GM21737 (cell line): ENCODE results near the gene ZNF488.

Source experiments
- ATAC-seq: cut with Tn5 transposase; IDR thresholded peaks from one replicate; pipeline ENCODE4 v1.9.1; 2021; ENCODE audit warnings: mild to moderate bottlenecking, moderate library complexity; ENCODE audit not compliant: unreplicated experiment

The ZNF488 gene

DNA sequence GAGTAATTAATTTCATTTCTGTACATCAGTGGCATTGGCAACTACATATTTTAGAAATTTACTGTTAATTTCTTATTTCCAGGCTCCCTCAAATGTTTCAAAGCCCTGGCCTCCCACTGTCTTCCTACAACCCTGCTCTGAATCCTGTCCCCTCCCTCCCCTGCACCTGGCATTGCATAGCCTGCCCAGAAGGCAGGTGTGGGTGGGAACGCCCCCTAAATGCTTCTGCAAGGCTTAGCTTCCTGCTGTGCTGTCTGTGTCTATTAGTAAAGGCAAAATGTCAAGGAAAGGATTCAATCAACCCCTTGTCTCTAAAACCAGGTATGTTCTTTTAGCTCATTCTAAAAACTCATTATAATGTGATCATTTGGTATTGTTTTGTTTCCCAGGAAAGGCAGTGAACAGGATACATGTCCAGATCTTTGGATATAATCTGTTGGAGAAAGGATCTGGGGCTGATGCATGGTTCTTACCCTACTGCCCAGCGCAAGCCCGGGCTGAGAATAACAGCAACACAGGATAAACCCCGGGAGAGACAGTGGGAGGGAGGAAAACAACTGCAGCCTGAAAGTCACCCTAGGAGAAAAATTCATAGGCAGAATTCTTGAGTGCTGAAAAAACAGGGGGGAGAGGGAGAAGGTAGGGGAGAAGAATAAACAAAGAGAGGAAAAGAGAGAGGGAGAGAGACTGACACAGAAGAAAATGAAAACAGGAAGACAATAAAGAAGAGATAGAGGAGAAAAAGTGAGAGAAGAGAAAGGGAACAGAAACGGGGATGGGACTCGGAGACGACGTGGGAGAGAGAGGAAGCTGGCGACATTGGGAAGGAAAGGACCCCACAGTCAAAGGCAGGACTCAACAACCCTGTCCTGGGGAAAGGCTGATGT lies 589 bp downstream of the ZNF488 start:
- no peak for ATAC-seq

DNA sequence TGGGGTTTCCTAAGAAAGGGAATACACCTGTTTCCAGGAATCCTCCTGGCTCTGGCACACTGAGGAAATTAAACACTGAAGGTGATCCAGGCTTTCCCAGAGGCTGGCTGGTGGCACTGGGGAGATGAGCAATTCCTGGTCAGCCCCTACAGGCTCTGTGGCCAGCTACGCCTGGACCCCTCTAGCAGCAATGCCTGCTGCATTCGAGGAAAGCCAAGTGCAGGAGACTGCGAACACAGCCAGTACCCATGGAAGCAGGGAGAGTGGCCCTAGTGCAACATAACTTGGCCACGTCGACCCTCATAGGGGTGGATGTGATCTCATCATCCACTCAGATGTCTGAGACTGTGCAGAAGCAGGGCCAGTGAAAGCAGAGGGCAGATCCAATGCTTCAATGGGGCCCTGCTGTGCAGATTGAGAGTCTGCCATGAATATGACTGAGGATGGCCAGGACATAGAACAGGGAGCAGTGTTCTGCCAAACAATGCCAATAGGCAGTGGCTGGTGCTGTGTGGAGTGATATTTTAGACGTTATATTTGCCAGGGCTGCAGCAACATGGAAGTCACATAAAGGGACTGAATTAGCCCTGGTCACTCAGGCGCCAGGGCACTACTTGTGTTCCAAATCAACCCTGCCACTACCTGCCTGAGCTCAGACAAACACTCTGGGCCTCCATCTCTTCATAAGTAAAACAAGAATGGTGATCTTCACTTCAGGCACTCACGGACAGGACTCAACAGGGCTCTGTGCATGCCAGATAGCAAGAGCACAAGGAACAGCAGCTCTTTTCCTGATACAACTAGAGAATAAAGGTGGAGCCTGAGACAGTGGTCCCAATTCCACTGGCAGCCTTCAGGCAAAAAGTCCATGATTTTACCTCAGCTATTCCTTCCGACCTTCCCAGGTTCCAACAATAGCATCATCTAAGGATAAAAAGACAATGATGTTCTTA lies 2.4 kb downstream of the ZNF488 start:
- no peak for ATAC-seq

DNA sequence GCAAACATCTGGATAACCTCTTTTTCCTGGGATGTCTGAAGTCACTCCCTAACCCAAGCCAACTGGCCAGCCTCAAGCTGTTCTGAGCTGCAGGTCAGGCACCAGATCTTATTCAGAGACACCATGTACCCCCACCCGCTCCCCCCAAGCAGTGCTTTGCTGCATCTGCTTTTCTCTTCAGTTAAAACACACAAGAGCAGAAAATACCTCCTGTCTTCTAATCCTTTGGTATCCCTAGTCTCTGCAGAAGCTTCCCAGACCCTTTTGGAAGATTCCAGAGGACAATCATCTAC lies 3.0 kb downstream of the ZNF488 start:
- ATAC-seq, result no peak

DNA sequence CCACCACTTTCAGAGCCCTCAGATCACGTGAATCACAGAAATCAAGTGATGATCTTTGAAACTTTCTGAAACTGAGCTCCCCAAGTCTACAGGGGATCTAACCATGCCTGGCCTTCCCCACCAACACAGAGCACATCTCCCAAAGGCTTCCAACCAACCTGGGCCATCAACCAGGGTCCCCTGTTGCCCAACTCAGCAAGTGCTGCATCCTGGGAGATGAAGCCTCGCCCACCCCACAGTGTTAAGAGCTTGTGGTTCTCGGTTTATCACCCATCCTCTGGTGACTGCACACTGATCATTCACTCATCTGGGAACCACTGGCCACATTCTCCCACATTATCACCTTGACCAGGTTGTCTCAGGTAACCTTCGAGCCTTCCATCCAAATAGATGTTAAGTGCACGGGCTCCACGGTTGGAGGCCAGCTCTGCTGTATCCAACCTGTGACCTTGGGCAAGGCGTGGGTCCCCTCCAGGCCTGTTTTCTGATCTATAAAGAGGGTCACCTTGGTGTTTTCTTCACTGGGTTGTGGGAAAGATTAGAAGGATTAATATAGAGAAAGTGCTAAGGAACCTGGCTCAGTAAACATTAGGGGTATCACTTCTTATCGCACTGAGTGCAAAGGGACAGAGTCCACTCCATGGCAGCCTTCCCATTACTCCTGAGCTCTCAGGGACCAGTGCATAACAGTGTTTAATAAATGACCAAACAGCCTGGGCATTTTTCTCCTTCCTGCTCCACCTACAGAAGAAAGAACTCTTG lies 3.6 kb downstream of the ZNF488 start:
- no peak for ATAC-seq

DNA sequence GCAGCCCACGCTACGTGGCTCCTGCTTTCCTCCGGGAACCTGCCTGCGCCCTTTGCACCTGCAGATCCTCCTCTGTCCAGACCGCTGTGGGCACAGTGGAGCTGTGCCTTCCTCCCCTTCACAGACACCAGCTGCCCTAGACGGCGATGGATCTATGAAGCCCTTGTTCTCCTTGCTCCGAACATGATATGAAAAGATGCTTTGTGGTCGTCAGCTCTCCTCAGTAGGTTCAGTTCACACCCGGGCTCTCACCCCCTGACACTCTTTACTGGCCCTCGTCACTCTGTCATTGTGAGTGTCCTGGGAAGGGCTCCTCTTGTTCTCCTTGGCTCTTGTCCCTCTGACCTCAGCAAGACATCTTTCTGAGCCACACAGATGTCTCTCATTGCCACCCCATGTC lies 4.2 kb downstream of the ZNF488 start:
- no peak for ATAC-seq

DNA sequence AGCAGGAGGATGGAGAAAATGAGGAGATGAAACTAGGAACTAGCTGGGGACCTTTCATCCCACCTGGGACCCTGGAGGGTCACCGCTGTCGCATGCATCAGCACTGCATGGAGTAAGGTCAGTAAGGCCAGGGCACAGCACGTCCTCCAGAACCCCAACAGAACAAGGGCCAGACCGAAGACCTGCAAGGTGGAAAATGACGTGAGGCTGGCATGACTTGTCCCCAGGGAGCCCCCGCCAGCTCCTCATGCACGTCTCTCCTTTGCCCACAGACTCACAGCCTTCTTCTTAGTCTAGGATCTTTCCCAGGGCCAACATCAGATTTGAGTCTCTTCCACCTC lies 4.7 kb downstream of the ZNF488 start:
- no peak for ATAC-seq

DNA sequence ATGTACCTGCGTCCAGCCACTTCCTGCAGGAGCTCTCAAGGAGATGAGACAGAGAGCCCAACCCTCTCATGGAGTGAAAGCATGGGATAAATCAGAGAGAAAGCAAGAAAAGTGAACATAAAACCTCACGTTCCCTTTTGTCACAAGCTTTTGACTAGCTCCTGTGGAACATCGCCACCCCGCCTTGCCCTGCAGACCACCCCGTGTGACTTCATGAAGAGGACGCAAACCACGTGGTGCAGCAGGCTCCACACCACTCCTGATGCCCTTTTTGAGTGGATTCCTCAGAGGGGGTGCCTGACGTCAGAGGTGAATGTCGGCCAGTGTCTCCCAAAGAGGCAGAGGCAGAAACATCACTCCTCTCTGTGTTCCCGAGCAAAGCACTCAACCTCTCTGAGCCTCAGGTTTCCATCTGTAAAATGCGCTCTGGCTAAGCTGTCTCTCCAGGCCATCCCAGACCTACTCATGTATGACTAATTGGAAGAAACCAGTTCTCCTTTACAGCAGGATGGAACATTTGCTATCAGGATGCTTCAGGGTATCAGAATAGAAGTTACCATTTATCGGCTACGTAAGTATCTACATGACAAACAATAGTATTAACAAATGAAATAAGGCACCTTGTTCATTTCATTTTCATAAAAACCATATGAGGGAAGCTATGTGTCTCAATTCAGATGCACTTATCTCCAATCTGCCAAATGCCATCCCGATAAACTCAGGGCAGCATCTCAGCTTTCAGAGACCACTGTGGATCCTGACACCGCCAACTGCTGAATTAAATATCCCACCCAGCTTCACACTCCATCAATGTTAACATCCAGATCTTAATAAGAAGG lies 5.3 kb downstream of the ZNF488 start:
- ATAC-seq, result no peak

DNA sequence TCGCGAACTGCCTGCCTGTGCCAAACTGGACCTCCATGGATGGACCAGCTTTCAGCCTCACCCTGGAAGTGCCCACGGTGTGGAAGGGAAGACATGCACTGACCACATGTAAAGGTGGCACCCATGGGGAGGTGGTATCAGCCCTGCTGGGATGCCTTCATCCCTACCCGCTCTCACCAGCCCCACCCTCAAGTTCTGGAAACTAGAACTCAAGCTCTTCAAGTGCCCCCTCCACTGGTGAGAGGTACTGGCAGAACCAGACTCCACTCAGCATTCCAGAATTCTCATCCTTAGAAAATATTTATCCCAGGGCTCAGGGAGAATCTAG lies 5.9 kb downstream of the ZNF488 start:
- no peak for ATAC-seq

DNA sequence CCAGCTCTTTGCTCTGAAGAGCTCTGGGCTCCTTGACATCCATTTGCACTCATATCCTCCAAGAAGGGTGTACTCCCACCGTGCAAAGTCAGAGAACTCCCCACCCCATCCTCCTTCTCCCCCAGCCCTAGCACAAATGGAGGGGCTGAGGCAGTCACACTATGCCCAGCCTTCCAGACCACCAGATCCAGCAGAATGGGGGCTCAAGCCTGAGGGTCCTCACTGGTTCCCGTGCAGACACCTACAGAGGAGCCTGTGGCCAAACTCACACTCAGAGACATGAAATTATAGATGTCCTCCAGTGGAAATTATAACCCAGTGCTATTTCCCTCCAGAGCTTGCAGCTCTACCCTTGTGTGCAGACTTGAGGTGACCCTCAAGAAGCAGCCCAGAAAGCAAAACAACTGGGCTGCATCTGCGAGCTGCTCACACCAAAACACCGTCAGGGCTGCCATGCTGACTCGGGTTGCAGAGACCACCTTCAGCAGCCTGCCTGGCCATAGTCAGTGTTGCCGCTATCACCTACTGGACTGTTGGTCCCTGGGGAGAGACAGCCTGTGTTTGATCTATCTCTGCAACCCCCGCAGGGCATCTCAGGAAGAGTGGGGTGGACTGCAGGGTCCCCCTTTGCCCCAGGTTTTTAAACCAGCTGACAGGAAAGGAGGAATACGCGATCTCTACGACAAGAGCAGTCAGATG lies 7.4 kb downstream of the ZNF488 start:
- ATAC-seq, result no peak

DNA sequence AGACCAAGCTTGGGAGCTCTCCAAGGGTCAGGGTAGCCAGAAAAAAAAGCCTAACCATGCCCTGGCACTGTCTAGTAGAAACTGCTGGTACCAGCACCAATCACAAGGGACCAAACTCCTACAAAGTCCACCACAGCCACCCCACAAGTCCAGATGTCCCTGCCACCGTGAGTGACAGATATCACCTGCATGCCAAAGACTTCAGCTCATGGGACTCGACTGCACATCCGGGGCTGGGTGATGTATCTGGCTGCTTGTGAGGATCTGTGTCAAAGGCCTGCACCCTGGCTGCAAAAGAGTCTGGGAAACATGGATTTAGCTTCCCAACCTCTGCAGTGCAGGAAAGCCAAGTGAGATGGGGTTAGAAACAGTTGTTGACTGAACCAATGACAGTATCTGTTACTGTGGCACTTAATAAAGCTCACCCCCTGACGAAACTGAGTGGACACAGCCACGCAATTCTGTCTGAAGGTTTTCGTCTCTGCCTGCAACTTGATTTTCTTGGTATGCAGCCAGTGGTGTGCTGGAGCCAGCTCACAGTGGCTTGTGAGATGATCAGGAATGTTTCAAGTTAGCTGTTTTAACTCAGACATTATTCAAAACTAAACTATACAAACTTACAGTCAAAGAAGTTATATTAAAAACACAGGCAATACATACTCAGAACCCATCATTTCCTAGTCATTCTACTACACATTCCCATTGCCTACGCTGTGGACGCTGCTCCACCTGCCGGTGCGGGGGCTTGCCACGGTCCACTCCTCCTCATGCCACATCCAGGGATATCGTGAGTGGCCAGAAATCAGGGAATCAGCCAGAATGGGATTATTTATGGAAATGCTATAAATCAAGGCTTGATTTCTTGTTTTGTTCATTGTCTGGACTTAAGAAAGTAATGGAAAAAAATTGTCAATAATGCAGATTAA lies 9.2 kb downstream of the ZNF488 start:
- no peak for ATAC-seq

DNA sequence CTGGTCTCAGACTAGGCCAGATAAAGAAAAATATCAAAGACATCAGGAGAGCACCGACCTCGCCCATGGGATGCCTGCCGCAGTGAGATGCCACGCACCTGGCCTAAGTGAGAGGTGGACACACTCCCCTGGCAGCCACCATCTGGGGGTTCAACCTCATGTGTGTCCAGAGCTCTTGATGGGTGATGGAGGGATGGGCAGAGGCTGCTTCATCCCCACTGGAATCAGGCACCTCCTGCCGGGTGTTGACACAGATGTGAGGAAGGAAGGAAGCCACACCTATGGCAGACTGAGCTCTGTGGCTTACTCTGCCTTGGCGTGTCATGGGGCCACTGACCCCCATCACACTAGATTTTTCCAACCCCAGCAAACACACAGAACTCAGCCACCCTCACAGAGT lies 11.4 kb downstream of the ZNF488 start:
- no peak for ATAC-seq

DNA sequence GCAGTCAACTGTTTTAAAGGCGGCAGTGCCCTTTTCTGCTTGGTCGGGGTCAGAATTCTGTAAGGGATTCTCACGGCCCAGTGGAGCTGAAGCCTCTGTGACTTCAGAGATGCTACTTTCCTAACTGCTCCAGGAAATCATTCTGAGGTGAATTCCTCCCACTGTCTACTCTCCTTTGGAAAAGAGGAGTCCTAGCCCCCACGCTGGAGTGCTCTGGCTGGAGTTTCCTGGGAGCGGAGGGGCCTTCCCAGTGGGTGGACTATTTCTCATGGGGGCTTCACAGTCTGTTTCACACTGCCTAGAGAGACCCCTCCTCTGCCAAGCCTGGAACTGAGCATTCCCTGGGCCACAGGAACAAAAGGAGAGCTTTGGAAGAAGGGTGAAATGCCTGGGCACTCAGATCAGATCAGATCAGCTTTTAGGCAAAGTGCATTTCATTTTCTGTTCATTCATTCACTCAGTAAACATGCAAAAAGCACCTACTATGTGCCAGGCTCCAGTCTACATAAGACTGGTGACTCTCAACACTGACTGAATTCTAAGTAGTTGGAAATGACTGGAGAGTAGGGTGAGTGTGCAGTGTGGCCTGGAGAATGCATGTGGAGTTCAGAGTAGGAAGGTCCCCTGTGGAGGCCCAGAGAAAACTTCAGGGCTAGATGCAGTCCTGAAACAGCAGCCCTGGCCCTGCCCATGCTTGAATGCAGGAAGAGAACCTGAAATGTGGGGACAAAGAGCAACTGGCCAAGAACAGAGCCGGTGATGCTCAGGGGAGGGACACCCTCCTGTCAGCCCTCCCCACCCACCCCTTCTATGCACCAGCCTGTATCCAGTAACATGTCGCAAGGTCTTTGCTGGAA lies 12.2 kb downstream of the ZNF488 start:
- no peak for ATAC-seq

DNA sequence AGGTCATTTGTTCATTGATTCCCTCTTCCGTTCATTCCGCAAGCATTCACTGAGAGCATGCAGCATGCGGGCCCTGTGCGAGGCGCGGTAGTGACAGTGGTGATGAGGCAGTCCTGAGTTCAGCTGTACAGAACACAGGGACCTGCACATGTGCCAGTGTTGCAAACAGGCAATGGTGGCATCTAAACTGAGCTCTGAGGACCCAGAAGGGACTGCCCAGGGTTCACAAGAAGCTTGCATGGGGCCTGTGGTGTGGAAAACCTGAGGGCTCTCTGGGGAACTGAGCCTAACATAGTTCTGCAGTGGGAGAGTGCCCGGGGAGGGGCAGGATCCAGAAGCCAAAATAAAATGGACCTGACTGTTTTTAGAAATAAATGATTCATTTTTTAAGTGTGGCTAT lies 13.2 kb downstream of the ZNF488 start:
- no peak for ATAC-seq

DNA sequence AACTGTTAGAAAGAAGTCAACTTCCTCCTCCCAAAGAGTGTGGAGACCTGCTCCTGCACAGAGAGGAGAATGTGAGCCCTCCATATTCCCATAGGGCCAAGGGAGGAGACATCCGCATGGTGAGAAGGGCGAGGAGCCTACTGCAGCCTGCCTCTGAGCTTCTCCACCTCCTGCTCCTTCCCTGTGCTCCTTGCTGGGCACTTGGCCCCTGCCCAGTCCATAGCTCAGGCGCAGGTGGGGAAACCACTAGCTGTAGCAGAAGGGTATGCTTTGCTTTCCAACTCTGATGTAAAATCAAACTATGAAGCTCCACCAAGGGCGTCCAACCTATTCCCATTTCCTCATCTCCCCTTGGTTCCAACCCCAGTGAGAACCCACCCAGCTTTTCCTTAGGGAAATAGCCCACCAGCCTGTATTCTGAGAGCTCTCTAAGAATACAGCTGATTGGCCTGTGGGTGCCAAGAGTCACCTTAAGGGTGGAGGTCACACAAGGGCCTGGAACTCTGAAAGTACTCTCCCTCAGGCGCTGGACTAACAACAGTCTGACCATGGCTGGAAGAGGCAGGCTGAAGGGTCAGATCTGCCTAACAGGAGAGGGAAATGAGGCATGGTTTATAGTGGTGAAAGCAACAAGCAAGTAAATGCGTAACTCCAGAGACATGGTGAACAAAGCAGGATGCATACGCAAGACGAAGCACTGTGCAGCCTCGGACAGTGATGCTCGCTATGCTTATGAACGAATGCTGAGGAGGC lies 13.9 kb downstream of the ZNF488 start:
- no peak for ATAC-seq

DNA sequence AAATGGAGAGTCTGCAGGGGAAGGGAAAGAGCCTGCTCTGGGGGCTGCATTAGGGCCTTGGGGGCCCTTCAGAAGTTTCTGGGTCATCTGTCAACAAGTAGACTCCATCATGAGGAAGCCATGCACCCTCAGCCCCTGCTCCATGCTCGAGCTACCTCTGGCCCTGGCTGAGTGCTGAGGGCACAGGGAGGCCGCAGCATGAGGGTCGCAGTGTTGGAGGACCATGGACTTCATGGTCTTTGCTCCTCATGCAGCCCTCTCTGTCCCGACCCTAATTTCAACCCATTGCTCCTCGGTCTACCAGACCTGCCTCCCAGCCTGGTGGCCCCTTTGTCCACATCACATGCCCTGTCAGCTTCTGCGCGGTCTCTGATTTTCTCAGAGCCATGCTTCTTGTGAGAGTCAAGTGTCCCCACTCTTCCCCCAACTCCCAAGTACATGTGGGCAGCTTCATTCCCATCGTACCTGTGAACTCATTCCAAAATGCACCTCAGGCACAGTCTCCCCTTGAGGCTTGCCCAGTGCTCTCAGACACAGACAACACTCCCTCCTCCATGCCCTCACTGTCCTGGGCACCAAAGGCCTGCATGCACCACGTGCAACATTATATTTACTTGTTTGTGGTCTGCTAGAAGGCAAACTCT lies 14.7 kb downstream of the ZNF488 start:
- no peak for ATAC-seq

DNA sequence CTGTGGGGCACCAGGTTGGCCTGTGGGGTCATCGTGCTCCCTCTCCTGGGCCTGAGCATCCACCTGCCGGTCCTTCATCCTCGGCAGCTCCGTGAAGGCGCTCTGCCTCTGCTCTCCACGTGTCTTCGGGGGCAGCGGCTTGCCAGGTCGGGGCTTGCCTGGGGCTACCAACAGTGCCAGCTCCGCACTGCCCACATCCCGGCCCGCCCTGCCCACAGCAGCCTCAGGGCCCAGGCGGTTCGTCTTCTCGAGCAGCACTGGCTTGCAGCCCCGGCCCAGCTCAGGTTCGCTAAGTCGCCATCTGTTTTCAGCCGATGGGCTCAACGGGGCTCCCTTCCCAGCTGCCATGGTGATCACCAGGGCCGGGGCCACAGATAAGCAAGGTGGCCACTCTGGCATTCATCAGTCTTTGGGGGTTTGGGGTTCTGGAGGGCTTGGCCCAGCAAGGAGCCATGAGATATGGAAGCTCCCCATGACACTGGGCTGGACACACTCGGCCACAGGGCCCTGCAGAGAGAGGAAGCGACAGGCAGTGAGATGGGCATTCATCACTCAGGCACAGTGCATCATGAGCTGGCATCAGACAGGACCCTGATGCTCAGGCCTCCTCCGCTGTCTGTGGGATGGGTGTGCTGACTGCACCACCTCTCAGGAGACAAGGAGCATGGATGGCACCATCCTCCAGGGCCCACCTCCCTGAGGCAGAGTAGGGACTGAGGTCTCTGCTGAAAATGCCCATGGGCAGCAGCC lies 15.5 kb downstream of the ZNF488 start:
- ATAC-seq, result no peak
